HepG2 (cell line): ENCODE results near the gene LILRB3. TPM values are rescaled to one million over a fixed set of nuclear protein-coding genes. Genes with fewer than 3 reads are reported as not detected.

Experiments
- AGO2 ChIP-seq: fragments of 200-400 bp; formaldehyde crosslinking; optimal IDR thresholded peaks from 2 replicates; pipeline ENCODE3; 2017; ENCODE audit warnings: mild to moderate bottlenecking, low read depth, low read length, moderate library complexity
- AHR ChIP-seq: IDR thresholded peaks from 2 replicates; pipeline ENCODE4 v1.6.1; 2018; ENCODE audit warnings: missing genetic modification reagents, missing compliant biosample characterization
- HDAC1 ChIP-seq: sonication (generic); formaldehyde crosslinking; IDR thresholded peaks from 2 replicates; pipeline ENCODE4 v1.5.1; 2020; ENCODE audit warnings: mild to moderate bottlenecking, missing genetic modification reagents
- IKZF5 ChIP-seq: IDR thresholded peaks from 2 replicates; pipeline ENCODE4 v1.6.1; 2018; ENCODE audit warnings: missing genetic modification reagents, mild to moderate bottlenecking, missing compliant biosample characterization
- PAXIP1 ChIP-seq: sonication (generic); formaldehyde crosslinking; conservative IDR thresholded peaks from 2 replicates; pipeline ENCODE4 v1.4.0; 2020; ENCODE audit warnings: mild to moderate bottlenecking, missing genetic modification reagents, moderate library complexity
- SAFB2 ChIP-seq: sonication (generic); formaldehyde crosslinking; IDR thresholded peaks from 2 replicates; pipeline ENCODE4 v1.5.1; 2020; ENCODE audit warnings: missing genetic modification reagents, low read depth, mild to moderate bottlenecking, borderline replicate concordance
- WIZ ChIP-seq: sonication (generic); formaldehyde crosslinking; IDR thresholded peaks from 2 replicates; pipeline ENCODE4 v1.5.1; 2020; ENCODE audit warnings: mild to moderate bottlenecking, missing genetic modification reagents
- ZBTB14 ChIP-seq: sonication (generic); formaldehyde crosslinking; IDR thresholded peaks from 2 replicates; pipeline ENCODE4 v1.4.0; 2020; ENCODE audit warnings: missing genetic modification reagents
- ZNF274 ChIP-seq: sonication (generic); formaldehyde crosslinking; IDR thresholded peaks from 2 replicates; pipeline ENCODE4 v1.5.1; 2020; ENCODE audit warnings: mild to moderate bottlenecking, missing genetic modification reagents
- ZNF407 ChIP-seq: sonication (generic); formaldehyde crosslinking; IDR thresholded peaks from one replicate; pipeline ENCODE4 v1.5.1; 2020; ENCODE audit warnings: mild to moderate bottlenecking, missing genetic modification reagents; ENCODE audit errors: not compliant biosample characterization
- ZSCAN20 ChIP-seq: sonication (generic); formaldehyde crosslinking; IDR thresholded peaks from 2 replicates; pipeline ENCODE4 v1.4.0; 2020; ENCODE audit warnings: missing genetic modification reagents, mild to moderate bottlenecking, borderline replicate concordance
- polyA plus RNA-seq, 8 experiments: library from polyadenylated mRNA; depleted of rRNA in 3 of 8; stranded (reverse) in 7 of 8; unstranded in 1 of 8; fragments of >200 nt; fragmentation: Illumina TruSeq in 4 of 8; extraction: Trizol in 4 of 8; gene quantifications; 2 replicates each; pipeline versions ENCODE4 v1.2.1 to v1.2.3, GENCODE V29; 2011 to 2016; ENCODE audit warnings: low read depth in 4 of 8, missing spikeins in 1 of 8, mixed read lengths in 1 of 8; ENCODE audit not compliant: insufficient read depth in 1 of 8
- total RNA-seq, 5 experiments: library from RNA; depleted of rRNA; stranded (reverse); fragments of >200 nt; fragmentation: Illumina TruSeq; extraction: Trizol; gene quantifications; 2 replicates each; pipeline ENCODE4 v1.2.3, GENCODE V29; 2016; ENCODE audit warnings: low read depth in 1 of 5

LILRB3 gene
- total and polyA plus RNA-seq, 2 of the 13 experiments (the other 11 are each of a cell fraction or from before 2014, with no cell fraction given): 0.22 TPM; not detected in 1

- TF ChIP-seq WIZ (CRISPR knock-in tag): peak; percentile 79; the same call in 1 of the 2 replicates
- TF ChIP-seq ZNF274 (CRISPR knock-in tag): no peak; the same call in 1 of the 2 replicates
- TF ChIP-seq HDAC1 (CRISPR knock-in tag): no peak; the same call in 1 of the 2 replicates
- peak; percentile 22; the same call in 1 of the 2 replicates for TF ChIP-seq PAXIP1 (CRISPR knock-in tag)
- TF ChIP-seq ZBTB14 (CRISPR knock-in tag): no peak
- 0 out of 2 replicates have a peak, but pooled peaks have one; percentile 25 for TF ChIP-seq AHR (CRISPR knock-in tag)
- no peak for TF ChIP-seq AGO2
- 0 out of 2 replicates have a peak, but pooled peaks have one; percentile 21 for TF ChIP-seq ZSCAN20 (CRISPR knock-in tag)
- no peak; the same call in 1 of the 2 replicates for TF ChIP-seq IKZF5 (CRISPR knock-in tag)
- TF ChIP-seq SAFB2 (CRISPR knock-in tag): peak; percentile 49; the same call in 1 of the 2 replicates
- no peak for TF ChIP-seq ZNF407 (CRISPR knock-in tag)
Observed at GRCh38 chr19:54189735-54190502, 32.9 kb downstream of the LILRB3 start (continued).
